GM12878 (cell line): ENCODE measurements around the gene CTSD. TPM values are rescaled to one million over a fixed set of nuclear protein-coding genes. Genes with fewer than 3 reads are reported as not detected.
A peak's percentile ranks its signal among the peaks of the same experiment; 100 is the strongest.

Experiments used
- ATAC-seq: fragments of 200-7000 bp; cut with Tn5 transposase; 3 replicates; pipeline ENCODE4 v1.9.1; 2020; ENCODE audit warnings: mild to moderate bottlenecking, moderate library complexity
- BruUV-seq: library from RNA; stranded (reverse); fragments of 400-500 nt; replicated peaks from 2 replicates; lab custom pipeline; 2021; lab: Mats Ljungman, UMichigan
- CTCF ChIA-PET: fragments of 300-600 bp; sonication (Branson Sonifier 250); formaldehyde crosslinking; extraction: SDS; loops from one replicate; lab custom pipeline; 2021; ENCODE audit warnings: inconsistent platforms; lab: Yijun Ruan, JAX
- POLR2A ChIA-PET: fragments of 350-600 bp; formaldehyde crosslinking; extraction: SDS; loops from one replicate; lab custom pipeline; 2021; ENCODE audit warnings: inconsistent platforms; lab: Charles Lee
- RAD21 ChIA-PET: fragments of 300-600 bp; sonication (Branson Sonifier 250); formaldehyde crosslinking; loops from one replicate; lab custom pipeline; 2023; ENCODE audit warnings: antibody characterized with exemption; ENCODE audit not compliant: unreplicated experiment; lab: Charles Lee
- SMC1A ChIA-PET: fragments of 300-600 bp; sonication (Branson Sonifier 250); formaldehyde crosslinking; loops from one replicate; lab custom pipeline; 2023; ENCODE audit not compliant: unreplicated experiment, uncharacterized antibody; lab: Charles Lee
- DNase-seq: peaks from one replicate; pipeline ENCODE4 v3.0.0-alpha.2; 2011; ENCODE audit warnings: low read depth, low spot score
- FAIRE-seq: peaks from 3 replicates; lab custom pipeline; 2011; peaks lifted over from hg19 to GRCh38; lab: Jason Lieb, UNC
- H2AFZ ChIP-seq: 2 replicates; pipeline ENCODE4 v1.6.0; 2011; ENCODE audit warnings: low read depth, low read length, control low read depth; ENCODE audit not compliant: control insufficient read depth
- H3K27ac ChIP-seq: 2 replicates; pipeline ENCODE4 v1.5.1; 2011; ENCODE audit warnings: control low read depth; ENCODE audit not compliant: control insufficient read depth, insufficient read depth
- H3K27me3 ChIP-seq, 2 experiments: replicated peaks in 1 of 2; 2 replicates each; pipeline versions ENCODE4 v1.6.0 to v1.6.1; 2011; ENCODE audit warnings: low read length in 1 of 2; ENCODE audit not compliant: control insufficient read depth in 2 of 2, insufficient read depth in 2 of 2
- H3K36me3 ChIP-seq, 2 experiments: 2 replicates each; pipeline ENCODE4 v1.5.1; 2011; ENCODE audit warnings: low read length in 1 of 2; ENCODE audit not compliant: control insufficient read depth in 2 of 2, insufficient read depth in 2 of 2
- H3K4me1 ChIP-seq: 2 replicates; pipeline ENCODE4 v1.6.1; 2011; ENCODE audit warnings: mild to moderate bottlenecking, low read length, moderate library complexity, mixed read lengths; ENCODE audit not compliant: control insufficient read depth, insufficient read depth
- H3K4me2 ChIP-seq: 2 replicates; pipeline ENCODE4 v1.6.0; 2011; ENCODE audit warnings: control low read depth; ENCODE audit not compliant: control insufficient read depth, insufficient read depth
- H3K4me3 ChIP-seq: fragments of 200-600 bp; sonication (generic); 2 replicates; pipeline ENCODE4 v1.5.1; 2016
- H3K79me2 ChIP-seq: 2 replicates; pipeline ENCODE4 v1.6.0; 2011; ENCODE audit warnings: low read length; ENCODE audit not compliant: control insufficient read depth, insufficient read depth
- H3K9ac ChIP-seq: 2 replicates; pipeline ENCODE4 v1.8.0; 2011; ENCODE audit warnings: low read length, control low read depth, mixed read lengths; ENCODE audit not compliant: control insufficient read depth, insufficient read depth
- H3K9me3 ChIP-seq: replicated peaks from 3 replicates; pipeline ENCODE4 v1.5.1; 2011; ENCODE audit warnings: mild to moderate bottlenecking, low read length; ENCODE audit not compliant: control insufficient read depth, insufficient read depth
- H4K20me1 ChIP-seq: 2 replicates; pipeline ENCODE4 v1.6.0; 2011; ENCODE audit not compliant: control insufficient read depth, insufficient read depth
- ATF7 ChIP-seq: fragments of 450-650 bp; IDR thresholded peaks from 2 replicates; pipeline ENCODE4 v1.6.1; 2016; ENCODE audit warnings: low read depth, mild to moderate bottlenecking
- BMI1 ChIP-seq: fragments of 450-650 bp; IDR thresholded peaks from 2 replicates; pipeline ENCODE4 v1.6.1; 2016; ENCODE audit warnings: mild to moderate bottlenecking, moderate library complexity, borderline replicate concordance
- CHD4 ChIP-seq: fragments of 200-600 bp; sonication (generic); IDR thresholded peaks from 2 replicates; pipeline ENCODE4 v1.6.1; 2016; ENCODE audit warnings: mild to moderate bottlenecking
- FOXM1 ChIP-seq: IDR thresholded peaks from 2 replicates; pipeline ENCODE4 v1.6.1; 2012; ENCODE audit warnings: low read depth, mild to moderate bottlenecking, inconsistent platforms, low read length, moderate library complexity
- GATAD2B ChIP-seq: fragments of 450-650 bp; conservative IDR thresholded peaks from 2 replicates; pipeline ENCODE4 v1.6.1; 2017; ENCODE audit warnings: low read depth, mild to moderate bottlenecking, moderate library complexity
- HDAC6 ChIP-seq: fragments of 200-600 bp; sonication (generic); IDR thresholded peaks from one replicate; pipeline ENCODE4 v1.8.0; 2017; ENCODE audit warnings: antibody characterized with exemption; ENCODE audit not compliant: unreplicated experiment
- HDGF ChIP-seq: fragments of 450-650 bp; IDR thresholded peaks from 2 replicates; pipeline ENCODE4 v1.6.1; 2016; ENCODE audit warnings: antibody characterized with exemption
- IKZF2 ChIP-seq, 2 experiments: fragments of 450-650 bp; IDR thresholded peaks; 2 replicates each; pipeline ENCODE4 v1.6.1; 2017; ENCODE audit warnings: mild to moderate bottlenecking in 2 of 2, moderate library complexity in 2 of 2
- NR2C1 ChIP-seq: fragments of 450-650 bp; IDR thresholded peaks from 2 replicates; pipeline ENCODE4 v1.6.1; 2017; ENCODE audit warnings: antibody characterized with exemption, mild to moderate bottlenecking, moderate library complexity
- POLR2A ChIP-seq: IDR thresholded peaks from 2 replicates; pipeline ENCODE4 v1.6.1; 2011; ENCODE audit warnings: low read depth, mild to moderate bottlenecking, low read length
- POLR2AphosphoS2 ChIP-seq: IDR thresholded peaks from 2 replicates; pipeline ENCODE4 v1.6.1; 2011; ENCODE audit warnings: low read depth, mild to moderate bottlenecking, low read length, improper control_type of control experiment, moderate library complexity
- SMC3 ChIP-seq: IDR thresholded peaks from 2 replicates; pipeline ENCODE4 v1.6.1; 2011; ENCODE audit warnings: low read length, improper control_type of control experiment, borderline replicate concordance
- STAT3 ChIP-seq: IDR thresholded peaks from 2 replicates; pipeline ENCODE4 v1.6.1; 2011; ENCODE audit warnings: low read depth, low read length, improper control_type of control experiment
- SUZ12 ChIP-seq: fragments of 200-600 bp; sonication (generic); IDR thresholded peaks from one replicate; pipeline ENCODE4 v1.6.1; 2018; ENCODE audit warnings: antibody characterized with exemption, mild to moderate bottlenecking; ENCODE audit not compliant: unreplicated experiment
- TARDBP ChIP-seq: IDR thresholded peaks from 2 replicates; pipeline ENCODE4 v1.6.1; 2016; ENCODE audit warnings: borderline replicate concordance
- WRNIP1 ChIP-seq: IDR thresholded peaks from 2 replicates; pipeline ENCODE4 v1.6.1; 2011; ENCODE audit warnings: low read depth, low read length, improper control_type of control experiment, borderline replicate concordance
- ZNF207 ChIP-seq: fragments of 450-650 bp; IDR thresholded peaks from 2 replicates; pipeline ENCODE4 v1.6.1; 2014; ENCODE audit warnings: antibody characterized with exemption, mild to moderate bottlenecking, borderline replicate concordance
- WGBS: methylation state at CpG from one replicate; pipeline ENCODE4 v1.1.6; 2016; ENCODE audit warnings: low lambda C conversion rate; ENCODE audit not compliant: insufficient replicate concordance, insufficient coverage; ENCODE audit errors: missing lambda C conversion rate; 5-methylcytosine and 5-hydroxymethylcytosine counted together
- in situ Hi-C: fragments of 300-500 bp; cut with MboI; formaldehyde crosslinking; loops from 9 replicates; pipeline ENCODE4 v1.14.3; 2018; ENCODE audit warnings: mixed read lengths
- intact Hi-C: fragments of 100-400 bp; cut with micrococcal nuclease; formaldehyde crosslinking; loops from one replicate; pipeline ENCODE4 v1.14.2; 2022; ENCODE audit not compliant: unreplicated experiment
- polyA plus RNA-seq, 11 experiments: library from polyadenylated mRNA; depleted of rRNA in 4 of 11; unstranded in 6 of 11; stranded (reverse) in 5 of 11; fragments of >200 nt; fragmentation: Nextera tagmentation in 4 of 11; fragmentation: Illumina TruSeq in 1 of 11; extraction: Ambion mirVana in 4 of 11; extraction: Trizol in 1 of 11; gene quantifications; 1 replicate in 1 of 11; 2 replicates in 10 of 11; pipeline versions ENCODE4 v1.2.1 to v1.2.3, GENCODE V29; 2011 to 2016; ENCODE audit warnings: inconsistent platforms in 2 of 11, missing spikeins in 2 of 11, low read depth in 1 of 11
- total RNA-seq, 4 experiments: library from RNA; depleted of rRNA in 3 of 4; stranded (reverse); fragments of >200 nt in 3 of 4; fragmentation: Illumina TruSeq in 1 of 4; extraction: Trizol in 1 of 4; gene quantifications; 2 replicates each; pipeline versions ENCODE4 v1.2.1 to v1.2.3, GENCODE V29; 2013 to 2021
- TF ChIP-seq, protein P1 (sequence below): IDR thresholded peaks from 2 replicates; pipeline ENCODE4 v1.6.1; 2011; ENCODE audit warnings: low read depth, low read length, improper control_type of control experiment, borderline replicate concordance
- TF ChIP-seq, protein P2 (sequence below): IDR thresholded peaks from 2 replicates; pipeline ENCODE4 v1.6.1; 2012; ENCODE audit warnings: low read depth, low read length, improper control_type of control experiment
- TF ChIP-seq, protein P3 (sequence below): IDR thresholded peaks from 2 replicates; pipeline ENCODE4 v1.6.1; 2012; ENCODE audit warnings: improper control_type of control experiment, low read depth, low read length; ENCODE audit not compliant: insufficient replicate concordance

The CTSD gene
- total and polyA plus RNA-seq, 10 of the 15 experiments (the other 5 are each of a cell fraction or from before 2014, with no cell fraction given) = 0.42 to 54.6 (median 25.0) TPM

DNA sequence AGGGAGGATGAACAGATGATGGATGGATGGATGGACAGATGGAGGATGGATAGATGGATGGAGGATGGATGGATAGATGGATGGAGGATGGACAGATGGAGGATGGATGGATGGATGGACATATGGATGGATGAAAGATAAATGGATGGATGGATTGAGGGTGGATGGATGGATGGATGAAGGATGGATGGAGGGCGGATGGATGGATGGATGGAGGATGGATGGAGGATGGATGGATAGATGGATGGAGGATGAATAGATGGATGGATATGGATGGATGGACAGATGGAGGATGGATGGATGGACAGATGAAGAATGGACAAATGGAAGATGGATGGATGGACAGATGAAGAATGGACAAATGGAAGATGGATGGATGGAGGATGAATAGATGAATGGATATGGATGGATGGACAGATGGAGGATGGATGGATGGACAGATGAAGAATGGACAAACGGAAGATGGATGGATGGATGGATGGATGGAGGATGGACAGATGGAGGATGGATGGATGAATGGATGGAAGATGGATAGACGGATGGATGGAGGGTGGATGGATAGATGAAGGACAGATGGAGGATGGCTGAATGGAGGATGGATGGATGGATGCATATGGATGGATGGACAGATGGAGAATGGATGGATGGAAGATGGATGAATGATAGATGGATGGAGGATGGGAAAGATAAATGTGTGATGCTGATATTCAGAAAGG, 20.7 kb downstream of the CTSD start:
- intact Hi-C loops = no loop called here
- BruUV-seq = no TSS peak
- H3K27me3 ChIP-seq = no peaks in the 10 kb centered on the region
- ATAC-seq = no peak
- H3K9me3 ChIP-seq = no peaks in the 10 kb centered on the region; the same call in 2 of the 3 replicates
- H3K4me1 ChIP-seq = no peaks in the 10 kb centered on the region
- no peak overlapping the region for H3K4me3 ChIP-seq
- CTCF ChIA-PET = no interaction called here
- RAD21 ChIA-PET = no interaction called here
- H3K9ac ChIP-seq = no peak overlapping the region
- 2% methylated on average over 3 of the region's 3 CpGs for WGBS
- no peak for DNase-seq
- SMC1A ChIA-PET = interaction anchor here (0.6 kb wide), 1 partner anchor 33 kb away, joined by 3 read pairs; no protein-coding TSS in a partner anchor
- no peaks in the 10 kb centered on the region for H4K20me1 ChIP-seq
- no peaks in the 10 kb centered on the region for H3K79me2 ChIP-seq
- in situ Hi-C loops = no loop called here
- TF ChIP-seq SMC3 (no peak), GATAD2B (no peak), SUZ12 (no peak), POLR2AphosphoS2 (no peak), FOXM1 (no peak), POLR2A (no peak), NR2C1 (no peak), HDAC6 (no peak), ZNF207 (no peak), IKZF2 (IDR thresholded peaks at IDR 0.05) (no peak), WRNIP1 (no peak), CHD4 (no peak), TARDBP (no peak), ATF7 (no peak), HDGF (no peak), STAT3 (no peak), BMI1 (no peak)
- TF ChIP-seq, protein P1, sequence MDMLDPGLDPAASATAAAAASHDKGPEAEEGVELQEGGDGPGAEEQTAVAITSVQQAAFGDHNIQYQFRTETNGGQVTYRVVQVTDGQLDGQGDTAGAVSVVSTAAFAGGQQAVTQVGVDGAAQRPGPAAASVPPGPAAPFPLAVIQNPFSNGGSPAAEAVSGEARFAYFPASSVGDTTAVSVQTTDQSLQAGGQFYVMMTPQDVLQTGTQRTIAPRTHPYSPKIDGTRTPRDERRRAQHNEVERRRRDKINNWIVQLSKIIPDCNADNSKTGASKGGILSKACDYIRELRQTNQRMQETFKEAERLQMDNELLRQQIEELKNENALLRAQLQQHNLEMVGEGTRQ = no peak
- TF ChIP-seq, protein P2, sequence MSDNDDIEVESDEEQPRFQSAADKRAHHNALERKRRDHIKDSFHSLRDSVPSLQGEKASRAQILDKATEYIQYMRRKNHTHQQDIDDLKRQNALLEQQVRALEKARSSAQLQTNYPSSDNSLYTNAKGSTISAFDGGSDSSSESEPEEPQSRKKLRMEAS = no peak
- TF ChIP-seq, protein P3, sequence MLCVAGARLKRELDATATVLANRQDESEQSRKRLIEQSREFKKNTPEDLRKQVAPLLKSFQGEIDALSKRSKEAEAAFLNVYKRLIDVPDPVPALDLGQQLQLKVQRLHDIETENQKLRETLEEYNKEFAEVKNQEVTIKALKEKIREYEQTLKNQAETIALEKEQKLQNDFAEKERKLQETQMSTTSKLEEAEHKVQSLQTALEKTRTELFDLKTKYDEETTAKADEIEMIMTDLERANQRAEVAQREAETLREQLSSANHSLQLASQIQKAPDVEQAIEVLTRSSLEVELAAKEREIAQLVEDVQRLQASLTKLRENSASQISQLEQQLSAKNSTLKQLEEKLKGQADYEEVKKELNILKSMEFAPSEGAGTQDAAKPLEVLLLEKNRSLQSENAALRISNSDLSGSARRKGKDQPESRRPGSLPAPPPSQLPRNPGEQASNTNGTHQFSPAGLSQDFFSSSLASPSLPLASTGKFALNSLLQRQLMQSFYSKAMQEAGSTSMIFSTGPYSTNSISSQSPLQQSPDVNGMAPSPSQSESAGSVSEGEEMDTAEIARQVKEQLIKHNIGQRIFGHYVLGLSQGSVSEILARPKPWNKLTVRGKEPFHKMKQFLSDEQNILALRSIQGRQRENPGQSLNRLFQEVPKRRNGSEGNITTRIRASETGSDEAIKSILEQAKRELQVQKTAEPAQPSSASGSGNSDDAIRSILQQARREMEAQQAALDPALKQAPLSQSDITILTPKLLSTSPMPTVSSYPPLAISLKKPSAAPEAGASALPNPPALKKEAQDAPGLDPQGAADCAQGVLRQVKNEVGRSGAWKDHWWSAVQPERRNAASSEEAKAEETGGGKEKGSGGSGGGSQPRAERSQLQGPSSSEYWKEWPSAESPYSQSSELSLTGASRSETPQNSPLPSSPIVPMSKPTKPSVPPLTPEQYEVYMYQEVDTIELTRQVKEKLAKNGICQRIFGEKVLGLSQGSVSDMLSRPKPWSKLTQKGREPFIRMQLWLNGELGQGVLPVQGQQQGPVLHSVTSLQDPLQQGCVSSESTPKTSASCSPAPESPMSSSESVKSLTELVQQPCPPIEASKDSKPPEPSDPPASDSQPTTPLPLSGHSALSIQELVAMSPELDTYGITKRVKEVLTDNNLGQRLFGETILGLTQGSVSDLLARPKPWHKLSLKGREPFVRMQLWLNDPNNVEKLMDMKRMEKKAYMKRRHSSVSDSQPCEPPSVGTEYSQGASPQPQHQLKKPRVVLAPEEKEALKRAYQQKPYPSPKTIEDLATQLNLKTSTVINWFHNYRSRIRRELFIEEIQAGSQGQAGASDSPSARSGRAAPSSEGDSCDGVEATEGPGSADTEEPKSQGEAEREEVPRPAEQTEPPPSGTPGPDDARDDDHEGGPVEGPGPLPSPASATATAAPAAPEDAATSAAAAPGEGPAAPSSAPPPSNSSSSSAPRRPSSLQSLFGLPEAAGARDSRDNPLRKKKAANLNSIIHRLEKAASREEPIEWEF = no peak
- TF ChIP-seq, all 136 proteins: peak for 0
- H3K4me2 ChIP-seq = no peak overlapping the region
- peak; percentile 57 for FAIRE-seq
- no peak overlapping the region for H2AFZ ChIP-seq
- no peak overlapping the region for H3K27ac ChIP-seq
- POLR2A ChIA-PET = no interaction called here
- no peaks in the 10 kb centered on the region for H3K36me3 ChIP-seq
